Astrocyte (in vitro differentiated cells and primary cell): Measurements from ENCODE around the gene RAB40B.

Experiments
- EZH2 ChIP-seq: IDR thresholded peaks from 2 replicates; pipeline ENCODE4 v1.6.1; 2012; ENCODE audit warnings: mild to moderate bottlenecking, low read length, inconsistent platforms; ENCODE audit not compliant: insufficient read depth
- TF ChIP-seq, protein P1 (sequence below): IDR thresholded peaks from 2 replicates; pipeline ENCODE4 v1.5.1; 2011; ENCODE audit warnings: low read depth, mild to moderate bottlenecking, inconsistent platforms, low read length, moderate library complexity; ENCODE audit not compliant: insufficient read depth

DNA sequence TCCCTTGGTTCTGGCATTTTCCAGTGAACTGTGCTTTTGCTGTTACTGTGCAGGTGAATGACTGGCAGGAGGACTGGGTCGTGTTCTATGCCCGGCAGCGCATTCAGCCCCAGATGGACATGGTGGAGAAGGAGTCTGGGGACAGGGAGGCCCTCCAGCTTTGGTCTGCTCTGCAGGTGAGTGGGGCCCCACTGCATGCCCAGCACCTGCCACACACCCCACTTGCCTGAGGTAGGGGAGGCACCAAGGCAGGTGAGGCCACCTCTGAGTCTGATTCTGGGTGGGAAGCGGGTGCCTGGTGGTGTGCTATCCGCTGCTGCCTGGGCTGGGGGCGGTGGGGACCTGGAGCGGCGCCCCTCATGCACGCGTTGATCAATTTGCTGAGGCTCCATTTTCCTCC is 27.9 kb upstream of the RAB40B start:
- TF ChIP-seq, protein P1, sequence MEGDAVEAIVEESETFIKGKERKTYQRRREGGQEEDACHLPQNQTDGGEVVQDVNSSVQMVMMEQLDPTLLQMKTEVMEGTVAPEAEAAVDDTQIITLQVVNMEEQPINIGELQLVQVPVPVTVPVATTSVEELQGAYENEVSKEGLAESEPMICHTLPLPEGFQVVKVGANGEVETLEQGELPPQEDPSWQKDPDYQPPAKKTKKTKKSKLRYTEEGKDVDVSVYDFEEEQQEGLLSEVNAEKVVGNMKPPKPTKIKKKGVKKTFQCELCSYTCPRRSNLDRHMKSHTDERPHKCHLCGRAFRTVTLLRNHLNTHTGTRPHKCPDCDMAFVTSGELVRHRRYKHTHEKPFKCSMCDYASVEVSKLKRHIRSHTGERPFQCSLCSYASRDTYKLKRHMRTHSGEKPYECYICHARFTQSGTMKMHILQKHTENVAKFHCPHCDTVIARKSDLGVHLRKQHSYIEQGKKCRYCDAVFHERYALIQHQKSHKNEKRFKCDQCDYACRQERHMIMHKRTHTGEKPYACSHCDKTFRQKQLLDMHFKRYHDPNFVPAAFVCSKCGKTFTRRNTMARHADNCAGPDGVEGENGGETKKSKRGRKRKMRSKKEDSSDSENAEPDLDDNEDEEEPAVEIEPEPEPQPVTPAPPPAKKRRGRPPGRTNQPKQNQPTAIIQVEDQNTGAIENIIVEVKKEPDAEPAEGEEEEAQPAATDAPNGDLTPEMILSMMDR, result no peak
- no peak for TF ChIP-seq EZH2
